ENCODE measurements around the gene RAB11FIP4.

- no peak for TF ChIP-seq REST (IDR thresholded peaks at IDR 0.05; ENCODE audit: insufficient replicate concordance, low read depth)
- TF ChIP-seq CTCF (IDR thresholded peaks at IDR 0.05; ENCODE audit: insufficient read depth, low read length) = no peak
Observed at GRCh38 chr17:31536451-31536850, 145.0 kb downstream of the RAB11FIP4 start.
